Brain microvascular endothelial cell (primary cell): ENCODE data around the gene XXYLT1.

Experiments
- DNase-seq: peaks from one replicate; pipeline ENCODE4 v3.0.0-alpha.2; 2020
- H3K27ac ChIP-seq: fragments of 250-450 bp; sonication (Bioruptor Pico); 2 replicates; pipeline ENCODE4 v1.5.1; 2020; ENCODE audit warnings: mild to moderate bottlenecking, moderate library complexity
- H3K27me3 ChIP-seq: fragments of 250-450 bp; sonication (Bioruptor Pico); replicated peaks from 2 replicates; pipeline ENCODE4 v1.5.1; 2020; ENCODE audit warnings: mild to moderate bottlenecking
- H3K36me3 ChIP-seq: fragments of 250-450 bp; sonication (Bioruptor Pico); replicated peaks from 2 replicates; pipeline ENCODE4 v1.5.1; 2020; ENCODE audit warnings: mild to moderate bottlenecking
- H3K4me3 ChIP-seq: 2 replicates; pipeline ENCODE4 v1.5.1; 2011; ENCODE audit warnings: low read depth, mild to moderate bottlenecking, control low read depth, low read length, moderate library complexity
- CTCF ChIP-seq: IDR thresholded peaks from 2 replicates; pipeline ENCODE4 v1.5.1; 2011; ENCODE audit warnings: low read depth, mild to moderate bottlenecking, moderate library complexity, low read length, control low read depth, inconsistent platforms; ENCODE audit errors: missing control alignments
- in situ Hi-C: cut with HindIII; loops from 2 replicates; pipeline ENCODE4 v1.10.0; 2017; ENCODE audit warnings: low sequenced_read_pairs, low pct_ligation_motif_present

The XXYLT1 gene

GRCh38 chr3:195270817-195271409 is at the start of gene XXYLT1:
Gene XXYLT1 (minus strand): TSS chr3:195271159. CDS start chr3:195271058, 101 bp downstream.
- DNase-seq = peak; percentile 81
- Histone ChIP-seq H3K4me3 (peak within 1 kb of the TSS; percentile 79), H3K27ac (peak within 1 kb of the TSS; percentile 52), H3K27me3 (no peaks in the 10 kb centered on the region), H3K36me3 (peaks cover 2% of the 10 kb centered on the region)
- peak; percentile 48 for TF ChIP-seq CTCF
- in situ Hi-C loops = no loop called here

GRCh38 chr3:195319060-195319459 is 48.1 kb upstream of the XXYLT1 start:
- no peak for DNase-seq
- no peak for TF ChIP-seq CTCF
- H3K27ac ChIP-seq = no peak overlapping the region
- no peaks in the 10 kb centered on the region for H3K27me3 ChIP-seq
- peaks cover 18% of the 10 kb centered on the region for H3K36me3 ChIP-seq
- in situ Hi-C loops = no loop called here
- no peak overlapping the region for H3K4me3 ChIP-seq

DNA sequence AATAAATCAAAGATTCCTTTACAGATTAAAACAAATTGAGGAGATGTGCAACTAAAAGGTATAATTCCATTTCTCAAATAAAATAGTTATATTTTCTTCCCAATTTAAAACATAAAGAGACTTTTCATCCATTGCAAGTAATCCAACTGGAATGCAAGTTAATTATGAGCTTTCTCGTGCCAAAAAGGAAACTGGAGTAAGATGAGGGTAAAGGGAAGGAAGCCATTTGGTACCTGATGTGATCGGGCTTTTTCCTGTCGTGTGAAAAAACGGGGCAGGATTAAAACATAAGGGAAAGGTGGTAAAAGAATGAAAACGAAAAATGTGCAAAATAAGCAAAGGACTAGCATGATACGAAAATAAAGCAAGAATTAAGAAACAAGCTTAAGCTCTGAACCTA is 41.8 kb upstream of the XXYLT1 start:
- no peak for DNase-seq
- Histone ChIP-seq H3K27me3 (no peaks in the 10 kb centered on the region), H3K4me3 (no peak overlapping the region), H3K36me3 (peaks cover 5% of the 10 kb centered on the region), H3K27ac (no peak overlapping the region)
- in situ Hi-C loops = no loop called here
- no peak for TF ChIP-seq CTCF

- Histone ChIP-seq H3K27ac (no peak overlapping the region), H3K36me3 (peaks cover 10% of the 10 kb centered on the region), H3K4me3 (no peak overlapping the region), H3K27me3 (no peaks in the 10 kb centered on the region)
- DNase-seq = no peak
- TF ChIP-seq CTCF = no peak
- in situ Hi-C loops = no loop called here
These were observed 36.8 kb upstream of the XXYLT1 start for GRCh38 chr3:195307711-195308110.

- no peaks in the 10 kb centered on the region for H3K27me3 ChIP-seq
- no peak for DNase-seq
- no peak overlapping the region for H3K27ac ChIP-seq
- in situ Hi-C loops = no loop called here
- no peak for TF ChIP-seq CTCF
- H3K4me3 ChIP-seq = no peak overlapping the region
- peaks cover 13% of the 10 kb centered on the region for H3K36me3 ChIP-seq
These were observed 35.4 kb upstream of the XXYLT1 start for GRCh38 chr3:195306369-195306768.

DNA sequence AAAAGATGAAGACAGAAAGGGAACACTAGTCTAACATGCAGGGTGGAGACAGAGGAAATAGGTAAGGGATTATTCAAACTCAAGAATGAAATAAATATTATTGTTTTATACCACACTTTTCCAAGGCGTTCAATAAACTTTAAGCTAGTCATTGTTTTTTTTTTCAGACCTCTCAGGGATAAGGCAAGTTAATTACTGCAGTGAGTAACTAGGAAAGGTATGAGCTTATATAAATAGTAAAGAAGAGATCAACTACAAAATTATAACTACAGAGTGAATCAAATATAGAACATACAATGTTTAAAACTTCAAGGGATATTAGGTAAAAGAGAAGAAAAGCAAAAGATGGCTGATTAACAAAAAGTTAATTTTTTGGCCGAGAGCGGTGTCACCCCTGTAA is 31.5 kb upstream of the XXYLT1 start:
- TF ChIP-seq CTCF = no peak

More for the DNA sequence above, 31.5 kb upstream of the XXYLT1 start:
- no peak for DNase-seq
- no peaks in the 10 kb centered on the region for H3K27me3 ChIP-seq
- no peak overlapping the region for H3K27ac ChIP-seq
- in situ Hi-C loops = no loop called here
- H3K36me3 ChIP-seq = peaks cover 10% of the 10 kb centered on the region
- no peak overlapping the region for H3K4me3 ChIP-seq
